Measurements from ENCODE around the gene MB21D2.

Gene MB21D2

DNA sequence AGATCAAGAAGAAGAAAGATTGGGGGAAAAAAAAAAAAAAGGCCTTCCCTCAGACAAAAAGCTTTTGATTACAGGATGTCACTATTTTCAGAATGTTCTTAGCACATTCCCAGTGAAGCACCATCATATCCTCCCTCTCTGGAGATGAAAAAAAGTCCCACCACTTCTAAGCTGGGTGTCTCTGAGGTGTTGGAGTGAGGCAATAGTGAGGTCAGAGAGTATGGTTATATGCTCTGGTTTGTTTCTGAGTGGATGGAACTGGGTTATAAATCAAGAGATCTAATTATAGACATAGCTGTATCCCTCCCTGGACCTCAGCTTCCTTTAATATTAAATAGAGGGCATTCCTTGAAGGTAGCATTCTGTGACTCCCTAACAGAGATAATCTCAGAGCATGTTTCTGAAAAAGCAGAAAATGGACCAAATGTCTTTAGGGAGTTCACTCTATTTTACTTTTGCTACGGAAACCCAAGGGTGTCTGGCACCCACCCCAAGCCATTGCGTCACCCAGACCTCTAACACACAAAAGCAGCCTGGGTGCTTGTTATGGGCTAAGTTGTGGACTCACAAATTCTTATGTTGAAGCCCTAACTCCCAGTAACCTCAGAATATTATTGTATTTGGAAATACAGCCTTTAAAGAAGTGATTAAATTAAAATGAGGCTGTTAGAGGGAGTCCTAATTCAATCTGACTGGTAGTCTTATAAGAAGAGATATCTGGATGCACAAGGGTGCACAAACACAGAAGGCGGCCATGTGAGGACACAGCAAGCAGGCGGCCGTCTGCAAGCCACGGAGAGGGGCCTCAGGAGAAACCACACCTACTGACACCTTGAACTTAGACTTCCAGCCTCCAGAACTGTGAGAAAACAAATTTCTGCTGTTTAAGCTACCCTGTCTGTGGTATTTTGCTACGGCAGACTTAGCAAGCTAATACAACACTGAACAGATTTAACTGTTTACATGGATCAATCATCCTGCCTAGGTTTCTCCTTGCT lies 81.5 kb downstream of the MB21D2 start:
- no peak for DNase-seq

- DNase-seq, result no peak
Observed at GRCh38 chr3:192834428-192834827, 83.2 kb downstream of the MB21D2 start.

- no peak for DNase-seq
Observed at GRCh38 chr3:192833177-192833890, 84.3 kb downstream of the MB21D2 start.

DNA sequence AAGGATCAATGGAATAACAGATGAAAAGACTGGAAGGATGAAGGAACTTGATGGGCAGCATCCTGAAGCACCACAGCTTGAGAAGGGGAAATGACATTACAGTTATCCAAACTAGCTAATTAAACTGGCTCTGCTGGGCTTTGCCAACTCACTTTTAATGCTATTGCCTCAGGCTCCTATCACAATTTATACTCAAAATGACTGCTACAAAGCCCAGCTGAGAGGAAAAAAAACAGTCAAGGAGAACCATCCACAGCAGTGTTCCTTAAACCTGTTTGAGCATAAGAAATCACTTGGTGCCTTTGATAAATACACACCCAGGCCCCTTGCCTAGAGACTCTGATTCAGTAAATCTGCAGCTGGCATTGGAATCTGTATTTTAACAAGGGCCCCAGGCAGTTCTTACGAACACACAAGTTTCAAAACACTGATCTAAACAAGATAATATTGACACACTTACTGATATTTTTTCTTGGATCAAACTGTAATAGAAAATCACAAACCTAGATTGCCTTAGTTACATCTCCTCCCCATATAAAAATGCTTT lies 85.8 kb downstream of the MB21D2 start:
- no peak for DNase-seq

GRCh38 chr3:192831111-192831644 lies 86.5 kb downstream of the MB21D2 start:
- no peak for DNase-seq

- no peak for DNase-seq
Observed at GRCh38 chr3:192830291-192831110, 87.2 kb downstream of the MB21D2 start.

GRCh38 chr3:192827863-192828594 lies 89.6 kb downstream of the MB21D2 start:
- no peak for DNase-seq

GRCh38 chr3:192827208-192827607 lies 90.4 kb downstream of the MB21D2 start:
- DNase-seq, result no peak

DNA sequence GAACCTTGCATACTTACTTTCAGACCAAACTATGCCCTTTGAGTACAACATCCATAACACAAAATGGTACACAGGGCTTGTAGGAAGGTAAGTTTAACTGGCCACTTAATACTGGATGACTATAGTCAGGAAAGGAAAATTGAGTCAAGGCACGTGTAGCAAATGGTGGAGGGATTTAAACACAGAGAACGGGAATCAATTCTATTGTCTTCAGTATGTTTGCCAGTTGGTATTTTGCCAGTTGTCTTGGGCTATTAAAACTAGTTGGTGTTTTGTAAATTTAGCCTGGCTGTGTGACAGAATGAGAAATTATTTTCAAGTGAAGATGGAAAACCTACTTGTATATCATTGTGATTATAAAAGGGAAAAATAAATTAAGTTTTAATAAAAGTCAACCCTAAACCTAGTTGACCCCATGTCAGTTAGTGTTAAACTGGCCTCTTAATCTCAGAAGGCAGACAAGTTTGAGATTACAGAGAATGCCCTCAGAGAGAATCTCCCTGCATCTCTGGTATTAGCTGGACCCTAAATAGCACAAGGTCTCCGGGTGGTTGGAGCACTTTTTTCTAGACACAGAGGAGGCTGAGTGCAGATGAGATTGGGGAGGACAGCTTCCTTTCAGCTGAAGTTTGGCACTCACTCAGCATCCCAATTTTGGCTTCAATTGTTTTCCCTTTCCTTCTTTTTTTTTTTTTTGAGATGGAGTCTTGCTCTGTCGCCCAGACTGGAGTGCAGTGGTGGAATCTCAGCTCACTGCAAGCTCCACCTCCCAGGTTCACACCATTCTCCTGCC lies 91.2 kb downstream of the MB21D2 start:
- no peak for DNase-seq

GRCh38 chr3:192825657-192826200 lies 91.9 kb downstream of the MB21D2 start:
- no peak for DNase-seq

DNA sequence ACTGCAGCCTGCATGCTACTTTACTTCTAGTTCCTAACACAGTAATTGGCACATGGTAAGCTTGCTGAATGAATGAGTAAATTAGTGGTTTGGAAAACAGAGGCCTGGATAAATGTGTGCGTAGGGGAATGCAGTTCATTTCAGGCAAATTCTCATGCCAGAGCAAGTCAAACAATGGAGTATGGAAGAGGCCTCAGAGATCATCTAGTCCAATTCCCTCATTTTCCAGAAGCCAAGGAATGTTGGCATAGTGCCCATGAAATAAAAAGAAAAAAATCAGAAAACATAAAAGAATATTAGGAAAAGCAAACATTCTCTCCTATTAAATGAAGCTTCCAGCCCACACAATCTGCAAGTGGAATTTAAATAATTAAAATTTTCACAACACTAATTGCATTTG lies 92.4 kb downstream of the MB21D2 start:
- DNase-seq, result no peak

DNA sequence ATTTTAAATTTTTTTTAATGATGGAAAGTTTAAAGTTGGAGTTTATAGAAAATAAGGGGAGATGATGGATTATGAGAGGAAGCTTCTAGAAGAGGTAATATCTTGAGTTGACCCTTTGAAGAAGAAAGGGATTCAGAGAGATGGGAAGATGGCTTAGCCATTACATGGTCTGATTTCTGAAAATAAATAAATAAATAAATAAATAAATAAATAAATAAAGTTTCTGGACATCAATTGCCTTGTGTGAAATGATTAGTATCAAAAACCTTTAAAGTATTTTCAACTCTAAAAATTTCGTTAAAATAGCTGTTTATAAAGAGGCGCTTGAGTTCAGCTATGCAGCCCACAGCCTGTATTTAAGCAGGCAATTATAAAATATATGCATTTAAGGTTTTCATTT lies 93.3 kb downstream of the MB21D2 start:
- DNase-seq, result no peak

GRCh38 chr3:192821161-192821560 lies 96.5 kb downstream of the MB21D2 start:
- DNase-seq, result no peak

DNA sequence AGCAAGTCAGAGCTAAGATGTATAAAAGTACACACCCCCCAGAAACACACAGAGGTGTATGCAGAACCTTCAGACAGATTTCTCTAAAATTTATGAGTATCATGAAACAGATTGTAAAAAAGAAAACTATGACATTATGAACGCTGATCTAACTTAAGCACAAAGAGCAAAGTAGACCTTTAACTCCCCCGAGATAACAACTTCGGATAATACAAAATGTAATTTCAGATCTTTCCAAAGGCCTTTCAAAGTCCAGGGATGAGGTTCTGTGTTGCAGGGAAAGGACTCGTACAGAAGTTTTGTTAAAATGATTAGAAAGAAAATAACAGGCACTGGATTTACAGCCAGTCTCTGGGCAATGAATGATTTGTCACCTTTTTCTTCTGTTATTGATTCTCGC lies 97.5 kb downstream of the MB21D2 start:
- no peak for DNase-seq

DNA sequence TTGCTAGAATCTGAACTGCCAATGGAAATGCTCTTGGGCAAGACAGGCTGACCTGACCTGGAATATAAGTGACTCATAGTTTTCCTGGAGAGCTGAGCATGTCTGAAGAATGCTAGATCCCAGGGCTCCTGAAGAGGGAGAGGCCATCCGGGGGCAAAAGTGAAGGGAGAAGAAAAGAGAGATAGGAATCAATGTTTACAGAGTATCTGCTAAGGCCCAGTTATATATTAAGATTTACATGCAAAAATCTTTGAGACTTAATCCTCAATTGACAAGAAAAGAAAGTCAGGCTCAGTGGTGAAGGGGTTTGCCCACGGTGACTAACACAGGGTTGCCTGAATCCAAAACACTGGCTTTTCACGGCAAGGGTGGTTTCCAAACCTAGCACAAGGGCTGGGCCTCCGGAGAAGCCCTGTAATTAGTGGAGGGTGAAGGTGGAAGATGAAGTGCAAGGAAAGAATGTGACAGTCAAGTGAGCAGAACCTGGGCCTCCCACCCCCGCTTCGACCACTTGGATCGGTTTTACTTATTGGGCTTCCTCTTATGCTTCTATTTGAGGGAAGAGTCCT lies 98.6 kb downstream of the MB21D2 start:
- no peak for DNase-seq

DNA sequence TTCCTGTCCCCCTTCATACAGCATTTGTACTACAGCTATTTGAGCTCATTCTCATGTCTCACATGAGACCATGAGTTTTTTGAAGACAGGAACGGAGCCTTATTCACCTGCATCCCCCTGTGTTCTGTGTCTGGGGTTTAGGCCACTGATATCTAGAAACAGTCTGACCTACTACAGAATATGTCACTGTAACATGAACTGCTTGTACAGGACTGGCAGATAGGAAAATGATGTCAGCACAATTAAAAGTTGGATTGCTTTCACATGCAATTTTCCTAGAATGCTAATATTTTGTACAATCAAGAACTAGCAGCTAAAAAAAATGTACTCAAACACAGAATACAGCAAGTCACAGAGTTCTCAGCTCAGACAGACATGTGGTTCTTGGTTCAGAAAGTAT lies 99.5 kb downstream of the MB21D2 start:
- DNase-seq, result no peak

DNA sequence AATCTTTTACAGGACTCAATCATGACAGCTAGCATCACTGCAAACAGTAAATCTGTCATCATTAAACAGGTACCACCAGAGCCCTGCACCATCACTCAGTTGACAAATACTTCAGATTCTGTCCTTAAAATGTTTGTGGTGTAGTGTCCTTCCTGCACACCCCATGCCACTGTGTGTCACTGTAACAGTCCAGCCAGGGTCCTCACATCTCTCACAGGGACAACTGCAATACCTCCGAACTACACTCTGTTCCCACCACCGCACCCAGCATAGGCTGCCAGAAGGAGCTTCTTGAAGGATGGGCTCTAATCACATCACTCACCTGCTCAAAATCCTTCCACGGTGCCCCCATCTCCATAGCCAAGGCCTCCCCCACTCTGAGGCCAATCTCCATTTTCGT lies 100.2 kb downstream of the MB21D2 start:
- DNase-seq, result no peak

DNA sequence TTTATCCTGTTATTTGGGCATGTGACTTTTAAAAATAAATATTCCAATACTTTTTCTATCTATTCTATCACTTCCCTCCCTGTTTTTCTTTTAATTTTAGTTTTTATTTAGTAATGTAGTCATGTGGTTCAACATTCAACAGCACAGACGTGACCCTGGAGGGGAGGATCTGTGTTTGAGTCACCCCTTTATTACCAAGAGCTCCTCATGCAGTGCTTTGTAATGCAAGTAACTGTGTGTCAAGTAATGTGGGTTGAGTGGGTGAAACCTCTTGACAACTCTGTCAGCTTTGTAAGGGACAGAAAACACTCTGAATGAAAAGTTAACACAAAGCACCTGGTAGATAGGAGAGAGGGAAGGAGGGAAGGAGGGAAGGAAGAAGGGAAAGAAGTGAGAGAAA lies 100.6 kb downstream of the MB21D2 start:
- DNase-seq, result peak in 2 of 56 donors; percentile 8 to 10

GRCh38 chr3:192816351-192816750 lies 101.3 kb downstream of the MB21D2 start:
- DNase-seq, result no peak

Measured in nucleus accumbens (tissue), 56 donors.